ENCODE results near the gene LDLRAD3.

The LDLRAD3 gene

DNA sequence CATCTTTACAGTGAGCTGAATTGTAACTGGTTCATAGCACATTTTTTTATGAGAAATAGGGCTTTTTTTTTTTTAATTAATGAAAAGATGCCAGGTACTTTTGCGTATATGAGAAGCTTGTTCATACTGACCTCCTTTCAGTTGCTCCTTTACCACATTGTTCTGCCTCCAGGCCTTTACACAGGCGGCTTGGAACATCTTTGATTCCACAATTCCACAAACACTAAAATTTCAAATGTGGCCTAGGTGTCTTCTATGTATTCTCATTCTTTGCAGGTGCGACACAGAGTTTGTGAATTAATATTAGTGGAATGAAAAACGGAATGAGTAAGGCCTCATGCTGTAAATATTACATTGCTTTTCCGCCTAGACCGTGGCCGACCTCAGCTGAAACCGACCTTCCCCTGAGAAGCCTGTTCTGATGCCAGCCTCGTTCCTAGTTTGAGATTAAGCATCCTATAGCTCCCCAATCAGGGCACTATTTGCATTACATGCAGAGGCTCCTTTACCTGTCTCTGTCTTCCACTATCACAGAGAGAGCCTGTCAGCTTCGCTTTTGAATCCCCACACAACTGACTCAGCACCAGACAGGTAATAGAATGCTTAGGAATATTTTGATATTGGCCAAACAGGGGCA lies 125.8 kb downstream of the LDLRAD3 start:
- H3K9me3 ChIP-seq (ENCODE audit: insufficient read depth, low read depth, low read length) = no peaks in the 10 kb centered on the region; the same call in 1 of the 2 replicates
- H3F3A ChIP-seq (ENCODE audit: low read depth) = no peaks in the 10 kb centered on the region
- H2AFZ ChIP-seq (ENCODE audit: low read length) = no peak overlapping the region
- H3K79me2 ChIP-seq (ENCODE audit: insufficient read depth, low read length) = no peaks in the 10 kb centered on the region
- H3K27me3 ChIP-seq (ENCODE audit: insufficient read depth, low read length, poor library complexity, severe bottlenecking) = no peaks in the 10 kb centered on the region
- H3K9me2 ChIP-seq (replicated peaks; ENCODE audit: low read depth, low read length) = no peaks in the 10 kb centered on the region
- H3K36me3 ChIP-seq (ENCODE audit: insufficient read depth, low read length) = no peaks in the 10 kb centered on the region
- TF ChIP-seq EZH2phosphoT487 (IDR thresholded peaks at IDR 0.05; ENCODE audit: borderline replicate concordance) = no peak
- TF ChIP-seq, protein P1, sequence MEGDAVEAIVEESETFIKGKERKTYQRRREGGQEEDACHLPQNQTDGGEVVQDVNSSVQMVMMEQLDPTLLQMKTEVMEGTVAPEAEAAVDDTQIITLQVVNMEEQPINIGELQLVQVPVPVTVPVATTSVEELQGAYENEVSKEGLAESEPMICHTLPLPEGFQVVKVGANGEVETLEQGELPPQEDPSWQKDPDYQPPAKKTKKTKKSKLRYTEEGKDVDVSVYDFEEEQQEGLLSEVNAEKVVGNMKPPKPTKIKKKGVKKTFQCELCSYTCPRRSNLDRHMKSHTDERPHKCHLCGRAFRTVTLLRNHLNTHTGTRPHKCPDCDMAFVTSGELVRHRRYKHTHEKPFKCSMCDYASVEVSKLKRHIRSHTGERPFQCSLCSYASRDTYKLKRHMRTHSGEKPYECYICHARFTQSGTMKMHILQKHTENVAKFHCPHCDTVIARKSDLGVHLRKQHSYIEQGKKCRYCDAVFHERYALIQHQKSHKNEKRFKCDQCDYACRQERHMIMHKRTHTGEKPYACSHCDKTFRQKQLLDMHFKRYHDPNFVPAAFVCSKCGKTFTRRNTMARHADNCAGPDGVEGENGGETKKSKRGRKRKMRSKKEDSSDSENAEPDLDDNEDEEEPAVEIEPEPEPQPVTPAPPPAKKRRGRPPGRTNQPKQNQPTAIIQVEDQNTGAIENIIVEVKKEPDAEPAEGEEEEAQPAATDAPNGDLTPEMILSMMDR (conservative IDR thresholded peaks at IDR 0.05; ENCODE audit: low read length) = peak; percentile 42
- H3K4me3 ChIP-seq (ENCODE audit: low read length, poor library complexity, severe bottlenecking) = no peak overlapping the region
- H3K4me1 ChIP-seq (ENCODE audit: insufficient read depth, low read length, poor library complexity, severe bottlenecking) = no peaks in the 10 kb centered on the region
- H3K4me2 ChIP-seq (ENCODE audit: low read depth, low read length, poor library complexity, severe bottlenecking) = no peak overlapping the region
- H3K9ac ChIP-seq (ENCODE audit: low read depth, low read length, poor library complexity, severe bottlenecking) = no peak overlapping the region
- no peaks in the 10 kb centered on the region for H4K20me1 ChIP-seq (ENCODE audit: insufficient read depth, low read length, poor library complexity, severe bottlenecking)

- Histone ChIP-seq H3K36me3 (ENCODE audit: insufficient read depth, low read length) (no peaks in the 10 kb centered on the region), H3K9me3 (ENCODE audit: insufficient read depth, low read depth, low read length) (no peaks in the 10 kb centered on the region; the same call in 1 of the 2 replicates), H3K9ac (ENCODE audit: low read depth, low read length, poor library complexity, severe bottlenecking) (no peak overlapping the region), H4K20me1 (ENCODE audit: insufficient read depth, low read length, poor library complexity, severe bottlenecking) (no peaks in the 10 kb centered on the region), H3F3A (ENCODE audit: low read depth) (no peaks in the 10 kb centered on the region), H3K27me3 (ENCODE audit: insufficient read depth, low read length, poor library complexity, severe bottlenecking) (no peaks in the 10 kb centered on the region), H3K79me2 (ENCODE audit: insufficient read depth, low read length) (no peaks in the 10 kb centered on the region), H3K4me2 (ENCODE audit: low read depth, low read length, poor library complexity, severe bottlenecking) (no peak overlapping the region), H2AFZ (ENCODE audit: low read length) (no peak overlapping the region), H3K4me1 (ENCODE audit: insufficient read depth, low read length, poor library complexity, severe bottlenecking) (peaks cover 7% of the 10 kb centered on the region), H3K4me3 (ENCODE audit: low read length, poor library complexity, severe bottlenecking) (no peak overlapping the region), H3K9me2 (replicated peaks; ENCODE audit: low read depth, low read length) (no peaks in the 10 kb centered on the region)
- TF ChIP-seq, protein P1 (conservative IDR thresholded peaks at IDR 0.05; ENCODE audit: low read length) = no peak
- TF ChIP-seq EZH2phosphoT487 (IDR thresholded peaks at IDR 0.05; ENCODE audit: borderline replicate concordance) = no peak
Observed at GRCh38 chr11:36070213-36070953, 126.5 kb downstream of the LDLRAD3 start.

- Histone ChIP-seq H3K36me3 (ENCODE audit: insufficient read depth, low read length) (no peaks in the 10 kb centered on the region), H4K20me1 (ENCODE audit: insufficient read depth, low read length, poor library complexity, severe bottlenecking) (no peaks in the 10 kb centered on the region), H3K9ac (ENCODE audit: low read depth, low read length, poor library complexity, severe bottlenecking) (no peak overlapping the region), H3F3A (ENCODE audit: low read depth) (no peaks in the 10 kb centered on the region), H3K4me2 (ENCODE audit: low read depth, low read length, poor library complexity, severe bottlenecking) (no peak overlapping the region), H3K9me3 (ENCODE audit: insufficient read depth, low read depth, low read length) (no peaks in the 10 kb centered on the region; the same call in 1 of the 2 replicates), H3K4me3 (ENCODE audit: low read length, poor library complexity, severe bottlenecking) (no peak overlapping the region), H3K27me3 (ENCODE audit: insufficient read depth, low read length, poor library complexity, severe bottlenecking) (no peaks in the 10 kb centered on the region), H2AFZ (ENCODE audit: low read length) (no peak overlapping the region), H3K79me2 (ENCODE audit: insufficient read depth, low read length) (no peaks in the 10 kb centered on the region), H3K4me1 (ENCODE audit: insufficient read depth, low read length, poor library complexity, severe bottlenecking) (peaks cover 11% of the 10 kb centered on the region), H3K9me2 (replicated peaks; ENCODE audit: low read depth, low read length) (no peaks in the 10 kb centered on the region)
- TF ChIP-seq, protein P1 (conservative IDR thresholded peaks at IDR 0.05; ENCODE audit: low read length) = no peak
- TF ChIP-seq EZH2phosphoT487 (IDR thresholded peaks at IDR 0.05; ENCODE audit: borderline replicate concordance) = no peak
Observed at GRCh38 chr11:36070954-36071330, 127.1 kb downstream of the LDLRAD3 start.

All from Loucy (cell line).